Esophagus squamous epithelium (tissue), 5 donors: ENCODE data around the gene SURF1. TPM values are rescaled to one million over a fixed set of nuclear protein-coding genes. Genes with fewer than 3 reads are reported as not detected.

Experiments
- DNase-seq: peaks from one replicate; lab custom pipeline; 2025; lab: John Stamatoyannopoulos, UW
- H3K27ac ChIP-seq, 4 donors: fragments of 200-600 bp; sonication (generic); one replicate each; pipeline ENCODE4 v1.5.1; 2016 to 2019; ENCODE audit warnings: mild to moderate bottlenecking in 1 of 4
- H3K27me3 ChIP-seq, 4 donors: fragments of 200-600 bp; sonication (generic); 1 replicate in 3 of 4; 2 replicates in 1 of 4; pipeline versions ENCODE4 v1.5.1 to v1.6.0; 2017 to 2021; ENCODE audit warnings: antibody characterized with exemption in 1 of 4
- H3K36me3 ChIP-seq, 3 donors: fragments of 200-600 bp; sonication (generic); one replicate each; pipeline ENCODE4 v1.5.1; 2016 to 2019
- H3K4me1 ChIP-seq, 3 donors: fragments of 200-600 bp; sonication (generic); one replicate each; pipeline ENCODE4 v1.5.1; 2017 to 2019
- H3K4me3 ChIP-seq, 4 donors: fragments of 200-600 bp; sonication (generic); 1 replicate in 3 of 4; 2 replicates in 1 of 4; pipeline ENCODE4 v1.5.1; 2016 to 2019; ENCODE audit warnings: mild to moderate bottlenecking in 2 of 4, moderate library complexity in 1 of 4
- H3K9me3 ChIP-seq, 3 donors: fragments of 200-600 bp; sonication (generic); one replicate each; pipeline ENCODE4 v1.5.1; 2016 to 2019
- CTCF ChIP-seq, 6 experiments: fragments of 450-650 bp in 4 of 6; fragments of 200-600 bp in 2 of 6; sonication (generic) in 2 of 6; IDR thresholded peaks; one replicate each; pipeline ENCODE4 v1.5.1; 2016 to 2019; ENCODE audit warnings: antibody characterized with exemption in 6 of 6, mild to moderate bottlenecking in 4 of 6, moderate library complexity in 4 of 6
- POLR2A ChIP-seq, 4 donors: fragments of 450-650 bp; IDR thresholded peaks; one replicate each; pipeline ENCODE4 v1.6.1; 2017; ENCODE audit warnings: antibody characterized with exemption in 4 of 4, mild to moderate bottlenecking in 4 of 4, moderate library complexity in 3 of 4
- WGBS, 2 donors: methylation state at CpG; one replicate each; pipeline ENCODE4 v1.1.5; 2018; 5-methylcytosine and 5-hydroxymethylcytosine counted together
- intact Hi-C: fragments of 100-400 bp; cut with DNase I; formaldehyde crosslinking; loops from one replicate; pipeline ENCODE4 v1.15.0; 2022
- total RNA-seq, 4 donors: library from RNA; depleted of rRNA; stranded (reverse); fragments of >200 nt; gene quantifications; one replicate each; pipeline ENCODE4 v1.1.0, GENCODE V29; 2016
- donor health status: DM: yes; HTN: yes; CAD: no.

Gene SURF1
- total RNA-seq, 4 donors from 2014 or later = 18.2 to 44.7 (median 32.0) TPM

- 11 to 14% methylated on average over 20 to 21 of the region's 25 CpGs for WGBS, 2 donors
- H3K27me3 ChIP-seq = no peaks in the 10 kb centered on the region
- H3K9me3 ChIP-seq = no peaks in the 10 kb centered on the region
These were observed 7.3 kb downstream of the SURF1 start for GRCh38 chr9:133348718-133349573.

DNA sequence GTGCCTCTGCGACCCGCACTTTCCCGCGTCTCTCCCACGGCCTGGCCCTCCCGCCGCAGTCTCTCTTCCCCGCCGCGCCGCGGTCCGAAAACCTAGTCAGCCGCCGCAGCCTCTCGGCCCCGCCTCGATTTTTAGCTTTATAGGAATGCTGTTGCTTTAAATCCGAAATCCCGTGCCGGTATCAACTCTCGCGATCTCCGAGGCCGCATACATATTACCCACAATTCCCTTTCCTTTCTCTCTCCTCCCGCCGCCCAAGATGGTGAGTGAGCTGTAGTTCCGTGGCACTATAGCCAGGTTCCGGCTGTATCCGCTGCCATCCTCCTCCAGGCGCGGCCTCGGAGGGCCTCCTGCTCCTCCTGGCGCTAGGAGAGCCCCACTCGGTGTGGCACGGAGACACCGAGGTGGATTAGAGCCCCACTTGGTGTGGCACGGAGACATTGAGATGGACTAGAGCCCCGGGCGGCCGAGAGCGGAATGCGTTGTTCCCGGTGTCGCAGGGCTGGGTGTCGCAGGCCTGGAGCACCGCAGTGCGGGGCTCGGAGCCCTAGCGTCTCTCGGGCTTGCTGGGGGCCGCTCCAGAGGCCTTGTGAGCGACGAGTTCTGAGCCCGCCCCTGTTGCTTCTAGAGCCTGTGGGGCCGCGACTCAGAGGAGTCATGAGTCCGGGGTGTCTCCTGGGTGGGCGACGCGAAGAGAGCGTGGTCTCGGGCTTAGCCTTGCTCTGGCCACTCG is 8.1 kb downstream of the SURF1 start, which contains the start of the genes MED22 and RPL7A:
Gene MED22 (minus strand): TSS at position 147 of the 733 bp plus-strand sequence. CDS start 1,469 bp downstream, outside the sequence.
Gene RPL7A (plus strand): TSS at position 234 of the 733 bp plus-strand sequence. CDS start 26 bp downstream, at position 260.
- peak in 3 of 4 donors; percentile 70 to 89 (median 89) for TF ChIP-seq POLR2A (IDR thresholded peaks at IDR 0.05)
- peak in 2 of 6 experiments; percentile 5 to 53 for TF ChIP-seq CTCF (IDR thresholded peaks at IDR 0.05)
- Histone ChIP-seq H3K36me3 (peaks cover 45 to 75% (median 53%) of the 10 kb centered on the region in 3 donors), H3K4me3 (peak within 1 kb of the TSS; percentile 81 to 97 (median 92)), H3K9me3 (no peaks in the 10 kb centered on the region), H3K27me3 (no peaks in the 10 kb centered on the region), H3K27ac (peak within 1 kb of the TSS; percentile 93 to 96 (median 95)), H3K4me1 (peaks cover 16 to 58% (median 24%) of the 10 kb centered on the region in 3 donors)
- intact Hi-C loops = no loop called here
- WGBS, 2 donors = 0 to 1% methylated on average over 24 to 46 of the region's 64 CpGs
- peak; percentile 75 for DNase-seq

More at GRCh38 chr9:133348718-133349573, 7.3 kb downstream of the SURF1 start:
- Histone ChIP-seq H3K4me1 (peaks cover 16 to 58% (median 24%) of the 10 kb centered on the region in 3 donors), H3K36me3 (peaks cover 37 to 75% (median 47%) of the 10 kb centered on the region in 3 donors), H3K27ac (peak overlapping the region; percentile 93 to 96 (median 95)), H3K4me3 (peak overlapping the region; percentile 81 to 97 (median 92))
- TF ChIP-seq POLR2A (IDR thresholded peaks at IDR 0.05) (no peak), CTCF (IDR thresholded peaks at IDR 0.05) (no peak)
- DNase-seq = no peak
- intact Hi-C loops = no loop called here

DNA sequence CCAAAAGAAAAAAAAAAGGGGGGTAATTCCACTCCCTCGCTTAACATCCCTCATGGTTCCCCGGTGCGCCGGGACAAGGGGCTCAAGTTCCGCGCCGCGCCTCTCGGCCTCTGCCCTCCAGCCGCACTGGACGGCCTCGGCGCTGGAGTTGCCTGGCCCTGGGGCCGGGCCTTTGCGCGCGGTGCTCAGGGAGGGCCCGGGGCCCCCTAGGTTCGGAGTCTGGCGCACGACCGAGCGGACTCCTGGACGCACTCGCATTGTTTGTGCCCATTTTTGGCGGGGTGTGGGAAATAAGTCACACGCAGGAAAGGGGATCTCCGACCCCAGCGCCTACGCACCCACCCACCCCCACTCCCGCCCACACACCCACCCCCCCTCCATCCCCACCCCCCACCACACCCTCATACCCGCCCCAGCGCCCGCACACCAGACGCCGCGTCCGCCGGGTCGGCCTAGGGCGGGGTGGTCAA is 8.7 kb downstream of the SURF1 start:
- Histone ChIP-seq H3K27ac (peak overlapping the region; percentile 93 to 96 (median 95)), H3K36me3 (peaks cover 51 to 75% (median 54%) of the 10 kb centered on the region in 3 donors), H3K9me3 (no peaks in the 10 kb centered on the region), H3K27me3 (no peaks in the 10 kb centered on the region), H3K4me1 (peaks cover 16 to 60% (median 24%) of the 10 kb centered on the region in 3 donors), H3K4me3 (peak overlapping the region; percentile 81 to 97 (median 92))
- no peak for DNase-seq
- peak in 1 of 6 experiments; percentile 9 for TF ChIP-seq CTCF (IDR thresholded peaks at IDR 0.05)
- no peak for TF ChIP-seq POLR2A (IDR thresholded peaks at IDR 0.05)
- intact Hi-C loops = no loop called here
- WGBS, 2 donors = 0% methylated on average over 10 to 15 of the region's 41 CpGs

- Histone ChIP-seq H3K27me3 (no peaks in the 10 kb centered on the region), H3K9me3 (no peaks in the 10 kb centered on the region), H3K27ac (peak overlapping the region; percentile 93 to 96 (median 95)), H3K4me3 (peak overlapping the region in 3 of 4 donors; percentile 90 to 97 (median 95)), H3K36me3 (peaks cover 40 to 75% (median 43%) of the 10 kb centered on the region in 3 donors), H3K4me1 (peaks cover 16 to 64% (median 24%) of the 10 kb centered on the region in 3 donors)
- TF ChIP-seq POLR2A (IDR thresholded peaks at IDR 0.05) (no peak), CTCF (IDR thresholded peaks at IDR 0.05) (no peak)
- intact Hi-C loops = no loop called here
- 68 to 75% methylated on average over 6 to 7 of the region's 15 CpGs for WGBS, 2 donors
- no peak for DNase-seq
These were observed 10.1 kb downstream of the SURF1 start for GRCh38 chr9:133346021-133346785.
